ENCODE measurements around the gene RAB11A.
A peak's percentile ranks its signal among the peaks of the same experiment; 100 is the strongest.

The RAB11A gene

DNA sequence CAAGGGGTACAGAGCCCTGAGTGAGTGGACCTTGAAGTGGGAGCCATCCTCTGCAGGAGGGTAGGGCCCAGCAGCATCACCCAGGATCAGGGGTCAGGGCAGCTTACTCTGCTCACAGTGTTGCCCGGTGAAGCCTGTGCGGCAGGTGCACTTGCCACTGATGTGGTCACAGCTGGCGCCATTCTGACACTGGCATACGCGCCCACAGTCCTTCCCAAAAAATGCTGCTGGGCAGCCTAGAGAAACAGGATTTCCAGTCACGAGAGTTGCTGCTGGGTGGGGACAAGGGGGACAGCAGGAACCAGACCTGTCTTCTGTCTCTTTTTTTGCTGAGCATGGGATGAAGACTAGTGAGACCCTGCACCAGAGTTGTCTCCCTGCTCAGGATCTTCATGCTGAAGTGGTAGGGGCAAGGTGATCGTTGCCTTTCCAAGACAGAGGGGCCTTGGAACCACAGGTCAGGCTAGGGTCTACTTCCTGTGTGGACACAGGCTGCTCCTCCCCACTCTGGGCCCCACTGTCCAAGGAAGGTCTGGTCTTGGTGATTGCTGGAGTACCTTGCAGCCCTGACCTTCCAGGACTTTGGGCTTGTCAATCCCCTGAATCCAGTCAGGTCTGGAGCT is 46.9 kb downstream of the RAB11A start:
- no peak for DNase-seq

DNA sequence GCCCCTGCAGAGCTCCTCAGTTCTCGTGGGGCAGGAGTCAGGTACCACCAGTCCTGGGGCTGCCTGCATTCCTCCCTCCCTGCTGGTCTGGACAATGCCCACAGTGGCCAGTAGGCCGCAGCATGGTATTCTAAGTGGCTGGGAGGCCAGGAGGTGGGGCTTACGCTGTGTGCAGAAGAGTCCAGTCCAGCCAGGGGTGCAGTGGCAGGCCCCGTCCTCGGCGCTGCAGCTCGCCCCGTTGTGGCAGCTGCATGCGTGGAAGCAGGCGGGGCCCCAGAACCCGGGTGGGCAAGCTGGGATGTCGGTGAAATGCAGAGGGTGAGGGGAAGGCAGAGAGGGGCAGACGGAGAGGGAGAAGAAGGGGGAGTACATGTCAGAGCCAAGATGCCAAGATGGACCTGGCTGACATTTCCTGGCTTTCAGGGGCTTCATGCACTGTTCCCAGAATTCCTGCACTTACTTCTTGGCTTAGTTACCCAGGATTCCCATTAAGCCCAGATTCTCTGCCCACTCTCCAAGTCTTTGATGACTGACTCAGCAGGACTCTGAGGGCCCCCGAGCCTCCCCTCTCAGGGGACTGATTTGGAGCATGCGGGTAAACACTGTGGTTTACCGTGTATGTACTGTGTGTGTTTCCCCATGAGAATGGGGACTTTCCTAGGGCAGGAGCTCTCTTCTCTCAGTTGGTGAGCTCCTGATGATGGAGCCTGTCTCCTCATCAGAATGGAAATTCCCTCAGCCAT is 47.5 kb downstream of the RAB11A start:
- DNase-seq, result peak in 53 of 56 donors; percentile 8 to 83 (median 54)

DNA sequence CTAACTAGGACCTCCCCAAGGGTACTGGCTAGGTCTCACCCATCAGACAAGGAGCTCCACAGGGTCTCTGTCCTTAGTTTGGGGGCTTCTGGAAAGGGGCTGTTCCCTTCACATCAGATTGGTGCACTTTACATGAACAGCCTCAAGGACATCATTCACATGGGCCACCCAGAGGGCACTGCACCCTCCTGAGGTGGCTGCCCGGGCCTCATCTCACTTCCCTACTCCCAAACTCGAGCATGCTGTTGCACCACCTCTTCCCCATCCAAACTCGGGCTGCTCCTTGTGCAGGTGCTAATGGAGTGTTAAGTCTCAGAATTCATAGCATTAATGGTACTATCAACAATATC is 48.1 kb downstream of the RAB11A start:
- no peak for DNase-seq

DNA sequence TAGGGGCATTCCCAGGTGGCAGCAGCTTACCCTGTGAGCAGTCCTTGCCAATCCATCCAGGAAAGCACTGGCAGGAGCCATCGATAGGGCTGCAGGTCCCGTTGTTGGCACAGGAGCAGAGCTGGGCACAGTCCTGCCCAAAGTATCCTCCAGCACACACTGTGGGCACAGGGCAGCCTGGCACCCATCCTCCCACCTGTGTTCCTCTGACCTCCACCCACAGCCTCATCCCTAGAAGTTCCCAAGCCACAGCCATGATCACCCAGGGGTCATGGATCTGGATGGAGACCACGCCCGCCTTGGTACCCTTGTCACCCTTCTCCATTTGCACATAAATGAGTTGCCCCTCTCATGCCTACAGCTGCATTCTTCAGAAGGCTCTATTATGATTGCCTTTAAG is 48.6 kb downstream of the RAB11A start:
- no peak for DNase-seq

DNA sequence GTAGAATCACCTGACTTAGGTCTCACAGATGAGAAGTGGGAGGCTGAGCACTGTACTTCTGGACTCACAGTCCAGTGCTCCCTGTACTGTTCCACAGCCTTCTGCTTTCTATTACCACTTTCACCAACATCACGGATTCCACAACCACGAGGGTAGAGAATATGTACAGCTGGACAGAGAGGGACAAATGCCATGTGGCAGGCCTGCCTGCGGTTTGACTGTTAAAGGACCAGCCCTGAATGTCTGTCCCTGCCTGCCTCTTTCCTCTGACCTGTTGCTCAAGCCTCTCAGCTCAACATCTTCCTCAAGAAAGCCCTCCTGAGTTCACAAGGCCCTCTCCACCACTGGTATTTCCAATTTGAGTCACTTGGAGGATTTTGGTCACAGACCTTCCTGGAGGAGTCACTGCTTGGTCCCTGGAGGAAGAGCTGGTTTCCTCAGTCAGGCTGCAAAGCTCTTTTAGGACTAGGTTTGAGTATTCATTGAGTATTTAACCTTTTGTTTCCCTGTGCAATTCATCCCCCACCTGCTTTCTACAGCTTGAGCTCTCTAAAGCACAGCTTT is 49.1 kb downstream of the RAB11A start:
- no peak for DNase-seq

DNA sequence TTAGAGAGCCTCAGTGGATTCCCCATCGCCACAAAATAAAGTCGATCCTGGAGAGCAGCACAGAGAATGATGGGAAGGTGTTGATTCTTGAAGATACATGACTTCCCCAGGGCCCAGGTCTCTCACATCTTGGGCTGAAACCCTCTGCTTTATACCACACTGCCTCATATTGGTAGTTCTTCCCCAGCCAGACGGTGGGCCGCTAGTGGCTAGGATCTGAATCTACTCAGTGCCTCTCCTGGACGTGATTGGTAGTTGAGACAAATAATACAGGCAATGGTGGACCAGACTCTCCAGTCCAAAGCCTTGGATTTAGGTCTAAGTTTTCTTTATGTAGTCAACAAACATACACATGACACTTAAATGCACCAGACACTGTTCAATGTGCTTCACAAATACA is 49.7 kb downstream of the RAB11A start:
- DNase-seq, result no peak

DNA sequence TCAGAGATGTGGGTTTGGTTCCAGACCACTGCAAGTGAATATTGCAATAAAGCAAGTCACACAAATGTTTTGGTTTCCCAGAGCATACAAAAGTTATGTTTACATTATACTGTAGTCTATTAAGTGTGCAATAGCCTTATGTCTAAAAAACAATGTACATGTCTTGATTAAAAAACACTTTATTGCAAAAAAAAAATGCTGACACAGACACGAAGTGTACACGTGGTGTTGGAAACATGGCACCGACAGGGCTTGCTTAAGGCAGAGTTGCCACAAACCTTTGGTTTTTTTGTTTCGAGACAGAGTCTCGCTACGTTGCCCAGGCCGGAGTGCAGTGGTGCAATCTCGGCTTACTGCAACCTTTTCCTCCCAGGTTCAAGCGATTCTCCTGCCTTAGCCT is 50.1 kb downstream of the RAB11A start:
- DNase-seq, result no peak

DNA sequence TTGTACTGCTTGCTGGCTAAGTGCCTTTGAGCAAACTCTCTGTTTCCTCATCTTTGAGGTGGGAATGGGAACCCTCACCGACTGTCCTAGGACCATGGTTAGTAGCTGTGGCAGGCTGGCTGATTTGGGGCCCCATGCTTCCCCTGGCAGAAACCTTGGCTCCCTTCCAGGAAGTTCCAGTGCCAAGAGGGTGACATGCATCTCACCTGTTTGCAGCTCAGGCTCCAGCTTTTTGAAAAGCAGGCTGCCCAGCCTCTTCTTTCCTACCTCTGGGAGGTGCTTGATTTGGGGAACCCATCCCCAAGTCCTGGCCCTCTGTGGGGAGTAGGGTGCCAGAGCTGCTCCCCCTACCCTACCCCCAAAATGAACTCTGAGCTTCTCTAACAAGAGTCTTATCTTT is 50.8 kb downstream of the RAB11A start:
- DNase-seq, result no peak

DNA sequence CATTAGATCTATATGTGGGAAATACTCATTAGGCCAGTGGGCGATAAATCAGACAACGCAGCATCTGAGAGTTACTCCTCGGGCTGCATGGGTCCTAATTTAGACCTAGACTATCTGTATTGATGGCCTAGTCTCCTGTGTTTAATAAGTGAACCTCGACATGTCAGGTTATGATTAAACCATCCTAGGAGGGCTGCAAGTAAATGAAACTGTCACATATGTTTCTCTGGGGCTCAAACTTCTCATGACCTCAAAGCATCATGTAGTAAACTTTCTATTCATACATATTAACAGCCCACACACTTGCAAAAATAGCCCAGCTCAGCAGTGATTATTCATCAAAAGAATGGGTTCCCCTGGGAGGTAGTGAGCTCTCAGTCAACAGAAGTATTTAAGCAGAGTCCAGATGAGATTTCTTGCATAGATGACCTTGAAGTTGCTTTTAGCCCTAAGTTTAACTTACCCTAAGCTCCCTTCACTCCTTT is 51.6 kb downstream of the RAB11A start:
- DNase-seq, result no peak

DNA sequence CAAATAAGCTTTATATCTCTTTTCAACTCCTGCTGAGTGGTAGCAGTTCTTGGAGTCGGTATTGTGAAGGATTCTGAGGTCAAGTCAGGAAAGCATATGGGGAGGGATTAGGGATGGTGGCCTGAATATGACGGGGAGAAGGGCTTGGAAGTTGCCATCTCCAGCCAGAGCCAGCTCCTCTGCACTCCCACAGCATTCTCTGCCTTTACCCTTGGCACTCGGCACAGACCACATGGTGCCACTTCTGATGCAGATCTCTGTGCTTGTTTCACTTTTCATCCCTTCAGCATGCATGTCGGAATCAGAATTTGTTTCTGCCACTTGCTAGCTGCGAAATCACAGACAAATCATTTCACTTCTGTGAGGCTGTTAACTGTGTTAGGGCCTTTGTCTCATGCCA is 52.5 kb downstream of the RAB11A start:
- peak in 12 of 56 donors; percentile 1 to 39 (median 10) for DNase-seq

DNA sequence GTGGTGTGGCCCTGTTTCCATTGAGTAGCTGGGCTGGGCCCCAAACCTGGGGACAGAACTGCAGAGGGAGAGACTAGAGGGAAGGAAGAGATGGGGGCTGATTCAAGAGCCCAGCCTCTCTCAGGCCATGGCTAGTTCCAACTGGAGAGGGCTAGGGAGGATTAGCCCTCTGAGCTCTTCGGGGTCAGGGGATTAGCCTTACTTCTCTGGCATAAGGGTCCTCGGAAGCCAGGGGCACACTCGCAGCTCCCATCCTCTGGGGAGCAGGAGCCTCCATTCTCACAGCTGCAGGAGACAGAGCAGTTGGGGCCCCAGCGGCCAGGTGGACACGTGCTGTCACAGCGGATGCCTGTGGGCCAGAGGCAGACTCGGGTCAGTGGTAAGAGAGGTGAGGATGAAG is 53.3 kb downstream of the RAB11A start:
- DNase-seq, result no peak

DNA sequence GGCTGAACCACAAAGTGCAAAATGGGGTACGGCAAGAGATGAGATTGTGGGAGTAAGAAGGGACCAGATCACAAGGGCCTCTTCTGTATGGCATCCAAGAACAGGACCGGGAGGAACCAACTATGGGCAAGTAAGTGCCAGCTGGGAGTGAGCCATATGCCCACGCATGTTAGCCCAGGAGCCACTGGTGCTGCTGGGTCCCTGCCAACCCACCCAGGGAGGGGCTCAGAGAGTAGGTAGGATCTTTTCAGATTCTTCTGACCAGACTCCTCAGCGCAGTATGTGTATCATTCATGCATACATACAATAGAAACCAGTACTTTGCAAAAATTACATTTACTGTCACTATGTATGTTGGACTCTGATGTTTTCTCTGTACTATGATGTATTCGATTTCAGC is 54.0 kb downstream of the RAB11A start:
- DNase-seq, result peak in 1 of 56 donors; percentile 30

DNA sequence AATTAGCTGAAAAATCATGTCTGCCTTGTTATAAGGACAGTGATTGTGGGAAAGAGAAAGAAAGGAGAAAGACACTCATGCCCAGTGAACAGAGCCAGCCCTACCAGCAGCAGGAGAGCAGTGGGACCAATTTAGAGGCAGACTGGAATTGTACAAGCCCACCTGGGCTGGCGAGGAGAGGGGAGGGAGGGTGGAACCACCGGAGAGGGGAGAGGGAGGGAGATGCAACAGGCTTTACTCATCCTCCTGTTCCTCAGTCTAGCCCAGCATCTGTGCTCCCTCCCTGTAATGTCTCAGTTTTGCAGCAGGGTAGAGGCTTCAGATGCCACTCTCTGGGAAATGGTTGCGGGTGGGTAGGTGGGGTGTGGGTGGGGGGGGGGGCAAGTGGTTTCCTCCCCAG is 54.7 kb downstream of the RAB11A start:
- DNase-seq, result no peak

DNA sequence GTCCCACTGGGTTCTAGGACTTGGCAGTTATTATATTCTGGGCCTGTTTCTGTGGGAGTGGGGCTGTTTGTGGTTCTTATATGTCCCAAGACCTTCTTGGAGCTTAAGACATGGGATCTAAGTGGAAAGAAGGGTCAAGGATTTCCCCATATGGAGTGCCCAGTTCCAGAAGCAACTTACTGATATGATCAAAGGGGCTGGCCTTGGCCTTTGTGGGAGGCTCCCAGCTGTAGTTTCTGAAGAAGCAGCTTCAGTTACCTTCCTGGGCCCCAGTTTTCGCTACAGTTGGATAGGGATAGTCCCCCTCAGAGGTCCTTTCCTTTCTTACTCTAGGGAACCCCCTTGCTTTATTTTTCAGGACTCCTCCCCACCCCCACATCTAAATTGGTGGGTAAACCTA is 56.0 kb downstream of the RAB11A start:
- DNase-seq, result no peak

DNA sequence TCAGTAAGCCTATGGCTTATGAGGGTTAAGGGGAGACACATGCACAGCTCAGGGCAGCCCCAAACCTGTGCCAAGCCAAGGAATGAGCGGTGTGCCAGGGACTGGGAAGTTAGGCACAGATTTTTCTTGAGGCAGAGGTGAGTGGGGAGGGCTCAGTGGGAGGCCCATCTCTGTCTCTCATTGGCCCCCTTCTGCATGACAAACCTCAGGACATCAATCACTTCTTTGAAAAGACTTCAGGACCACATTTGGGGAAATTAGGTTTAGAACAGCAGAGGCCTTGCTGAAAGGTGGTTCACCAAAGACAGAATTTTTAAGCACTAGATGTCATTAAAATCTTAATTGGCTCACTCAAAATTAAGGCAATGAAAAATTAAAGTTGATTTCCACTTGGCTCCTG is 57.2 kb downstream of the RAB11A start:
- DNase-seq, result no peak

DNA sequence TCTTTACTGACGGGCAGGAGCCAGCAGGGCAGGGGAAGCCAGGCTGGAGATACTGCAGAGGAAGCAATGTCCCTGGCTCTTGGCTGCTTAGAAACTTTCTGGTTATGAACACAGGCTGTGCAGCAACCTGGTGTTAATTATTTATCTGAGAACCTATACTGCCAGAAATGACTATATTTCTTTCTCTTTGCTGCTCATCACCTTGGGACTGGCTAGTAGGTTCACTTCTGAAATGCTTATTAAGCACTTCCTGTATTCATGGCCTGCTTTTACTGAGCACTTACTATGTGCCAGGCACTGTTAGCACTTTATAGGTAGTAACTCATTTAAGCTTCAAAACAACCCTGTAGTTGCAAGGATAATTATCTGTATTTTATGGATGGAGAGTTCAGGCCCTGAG is 57.6 kb downstream of the RAB11A start:
- no peak for DNase-seq

DNA sequence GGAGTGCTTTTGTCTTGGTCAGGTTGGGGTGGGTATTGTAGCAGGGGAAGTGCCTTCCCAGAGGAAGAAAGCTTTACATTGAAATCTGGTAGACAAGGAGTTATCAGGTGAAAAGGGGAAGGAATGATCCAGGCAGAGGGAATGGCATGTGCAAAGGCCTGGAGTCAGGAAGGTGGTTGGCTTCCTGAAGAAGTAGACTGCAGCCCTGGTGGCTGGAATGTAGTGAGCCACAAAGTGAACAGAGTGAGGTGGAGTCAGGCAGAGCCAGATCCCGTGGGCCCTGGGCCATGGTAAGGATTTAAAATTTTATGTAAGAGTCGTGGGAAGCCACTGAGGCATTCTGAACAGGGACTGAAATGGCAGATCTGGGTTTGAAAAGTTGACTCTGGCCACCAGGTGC is 58.3 kb downstream of the RAB11A start:
- no peak for DNase-seq

DNA sequence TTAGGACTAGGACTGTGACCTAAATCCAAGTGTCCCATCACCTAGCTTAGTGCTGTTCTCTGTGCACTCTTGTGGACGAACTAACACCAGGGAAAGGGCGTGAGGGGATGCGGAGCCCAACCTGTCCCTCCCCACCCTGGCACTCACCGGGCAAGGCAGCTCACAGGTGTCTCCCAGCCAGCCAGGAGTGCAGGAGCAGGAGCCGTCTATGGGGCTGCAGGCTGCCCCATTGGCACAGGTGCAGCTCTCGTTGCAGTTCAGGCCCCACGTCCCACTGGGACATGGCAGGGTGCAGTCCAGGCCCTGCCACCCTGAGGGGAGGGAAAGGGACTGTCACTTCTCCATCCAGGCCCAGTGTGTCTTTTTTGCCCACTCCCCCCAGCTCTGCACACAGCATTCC is 60.3 kb downstream of the RAB11A start:
- DNase-seq, result no peak

DNA sequence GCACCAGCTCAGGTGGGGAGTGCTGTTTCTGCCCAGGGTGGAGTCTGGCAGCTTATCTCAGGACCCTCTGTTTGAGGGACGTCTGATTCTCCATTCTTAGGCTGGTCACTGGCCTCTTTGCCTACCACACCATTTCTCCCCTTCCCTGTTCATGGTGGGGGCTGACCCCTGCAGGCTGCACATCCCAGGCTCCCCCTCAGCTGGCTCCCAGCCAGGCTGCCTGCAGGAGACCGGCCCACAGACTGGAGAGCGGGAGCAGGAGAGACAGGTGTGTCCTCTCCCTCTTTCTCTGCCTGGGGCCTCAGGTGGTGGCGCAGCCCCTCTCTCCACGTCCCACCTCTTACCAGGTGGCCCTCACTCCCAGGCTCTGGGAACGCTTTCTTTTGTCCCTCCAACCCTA is 60.8 kb downstream of the RAB11A start:
- no peak for DNase-seq

DNA sequence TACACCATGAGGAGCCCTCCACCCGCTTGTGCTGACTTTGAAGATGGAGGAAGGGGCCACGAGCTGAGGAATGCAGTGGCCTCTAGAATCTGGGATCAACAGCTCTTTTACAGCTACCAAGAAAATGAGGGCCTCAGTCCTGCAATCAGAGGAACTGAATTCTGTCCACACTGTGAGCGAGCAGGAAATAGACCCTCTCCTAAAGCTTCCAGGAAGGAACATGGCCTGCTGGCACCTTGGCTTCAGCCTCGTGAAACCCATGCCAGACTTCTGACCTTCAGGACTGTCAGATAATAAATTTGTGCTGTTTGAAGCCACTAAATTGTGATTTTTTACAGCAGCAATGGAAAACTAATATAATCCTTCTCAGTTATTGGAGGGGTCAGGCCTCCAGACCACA is 61.9 kb downstream of the RAB11A start:
- no peak for DNase-seq

DNA sequence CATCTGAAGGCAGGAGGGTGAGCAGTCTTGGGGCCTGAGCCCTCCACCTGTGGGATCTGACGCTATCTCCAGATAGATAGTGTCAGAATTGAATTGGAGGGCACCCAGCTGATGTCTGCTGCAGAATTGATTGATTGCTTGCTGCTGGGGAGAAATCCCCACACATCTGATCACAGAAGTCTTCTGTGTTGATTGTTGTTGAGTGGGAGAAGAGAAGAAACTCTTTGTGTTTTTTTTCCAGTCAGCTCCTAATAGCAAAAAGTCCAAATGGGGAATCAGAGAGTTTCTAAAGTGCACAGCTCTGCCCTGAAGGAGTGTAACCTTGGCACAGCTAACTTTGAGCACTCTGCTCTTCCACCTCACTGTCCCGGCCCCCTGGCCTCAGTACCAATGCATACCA is 66.1 kb downstream of the RAB11A start:
- no peak for DNase-seq

DNA sequence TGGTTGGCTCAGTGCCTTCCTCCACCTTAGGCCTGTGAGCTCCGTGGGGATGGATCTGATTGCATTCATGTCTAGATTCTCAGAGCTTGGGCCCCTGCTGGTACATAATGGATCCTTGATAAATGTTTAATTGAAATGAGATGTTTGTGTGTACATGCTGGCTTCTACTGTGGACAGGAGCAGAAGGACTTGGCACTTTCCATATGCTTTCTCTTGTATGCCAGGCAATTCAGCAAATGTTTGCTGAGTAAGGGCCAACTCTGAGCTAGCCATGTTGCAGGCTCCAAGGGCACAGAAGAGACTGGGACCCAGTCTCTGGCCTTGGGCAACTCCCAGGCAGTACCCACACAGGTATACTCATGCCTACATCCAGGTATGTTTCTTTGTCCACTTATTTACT is 67.0 kb downstream of the RAB11A start:
- DNase-seq, result no peak

DNA sequence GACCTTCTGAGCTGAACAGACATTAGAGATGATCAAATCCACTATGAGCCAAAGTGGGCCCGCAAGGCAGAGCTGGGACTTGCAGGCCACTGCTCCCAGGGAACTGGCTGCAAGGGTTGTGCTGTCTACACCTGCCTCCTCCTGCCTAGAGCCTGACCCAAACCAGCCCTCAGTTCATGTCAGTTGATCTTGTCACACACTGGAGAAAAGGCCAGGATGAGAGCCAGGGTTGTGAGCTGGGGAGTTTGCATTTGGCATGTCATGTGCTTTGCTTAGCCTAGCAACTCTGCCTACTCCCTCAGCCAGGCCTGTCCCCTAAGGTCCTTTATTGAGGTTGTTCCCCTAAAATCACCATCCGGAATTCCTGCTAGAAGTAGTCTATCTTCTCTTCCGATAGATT is 67.8 kb downstream of the RAB11A start:
- peak in 2 of 56 donors; percentile 1 to 46 for DNase-seq
